MM.1S (cell line): Measurements from ENCODE around the gene KRT79.

Source experiments
- EZH2 ChIP-seq: fragments of 300-600 bp; sonication (generic); optimal IDR thresholded peaks from 2 replicates; pipeline ENCODE3; 2017; ENCODE audit warnings: low read depth, mild to moderate bottlenecking, antibody characterized with exemption, low read length, mixed read lengths
- EZH2phosphoT487 ChIP-seq: fragments of 300-600 bp; sonication (generic); IDR thresholded peaks from 2 replicates; pipeline ENCODE4 v1.6.1; 2018; ENCODE audit warnings: antibody characterized with exemption, low read length
- TF ChIP-seq, protein P1 (sequence below): fragments of 300-600 bp; sonication (generic); IDR thresholded peaks from 2 replicates; pipeline ENCODE4 v1.5.1; 2016; ENCODE audit warnings: antibody characterized with exemption, low read length, mixed read lengths

DNA sequence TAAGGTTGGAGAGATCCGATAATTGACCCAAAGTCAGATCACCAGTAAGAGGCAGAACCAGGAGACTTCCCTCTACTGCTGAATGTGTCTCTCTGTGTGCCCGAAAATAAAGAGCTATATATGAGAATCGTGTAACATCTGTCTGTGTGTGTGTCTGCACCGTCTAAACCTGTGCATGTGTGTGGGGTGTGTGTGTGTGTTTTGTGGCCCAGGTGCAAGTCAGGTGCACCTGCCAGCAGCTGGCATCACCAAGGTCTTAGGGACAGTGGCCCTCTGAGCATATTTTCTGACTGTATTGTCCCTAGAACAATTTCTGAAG is 39.4 kb upstream of the KRT79 start:
- TF ChIP-seq, protein P1, sequence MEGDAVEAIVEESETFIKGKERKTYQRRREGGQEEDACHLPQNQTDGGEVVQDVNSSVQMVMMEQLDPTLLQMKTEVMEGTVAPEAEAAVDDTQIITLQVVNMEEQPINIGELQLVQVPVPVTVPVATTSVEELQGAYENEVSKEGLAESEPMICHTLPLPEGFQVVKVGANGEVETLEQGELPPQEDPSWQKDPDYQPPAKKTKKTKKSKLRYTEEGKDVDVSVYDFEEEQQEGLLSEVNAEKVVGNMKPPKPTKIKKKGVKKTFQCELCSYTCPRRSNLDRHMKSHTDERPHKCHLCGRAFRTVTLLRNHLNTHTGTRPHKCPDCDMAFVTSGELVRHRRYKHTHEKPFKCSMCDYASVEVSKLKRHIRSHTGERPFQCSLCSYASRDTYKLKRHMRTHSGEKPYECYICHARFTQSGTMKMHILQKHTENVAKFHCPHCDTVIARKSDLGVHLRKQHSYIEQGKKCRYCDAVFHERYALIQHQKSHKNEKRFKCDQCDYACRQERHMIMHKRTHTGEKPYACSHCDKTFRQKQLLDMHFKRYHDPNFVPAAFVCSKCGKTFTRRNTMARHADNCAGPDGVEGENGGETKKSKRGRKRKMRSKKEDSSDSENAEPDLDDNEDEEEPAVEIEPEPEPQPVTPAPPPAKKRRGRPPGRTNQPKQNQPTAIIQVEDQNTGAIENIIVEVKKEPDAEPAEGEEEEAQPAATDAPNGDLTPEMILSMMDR: no peak
- no peak for TF ChIP-seq EZH2
- no peak for TF ChIP-seq EZH2phosphoT487
